Osteoblast (primary cell): ENCODE data around the gene SLC39A11. TPM values are rescaled to one million over a fixed set of nuclear protein-coding genes. Genes with fewer than 3 reads are reported as not detected.

Experiments
- DNase-seq: peaks from one replicate; pipeline ENCODE4 v3.0.0; 2011; ENCODE audit warnings: low spot score, mixed read lengths; ENCODE audit not compliant: insufficient read length; ENCODE audit errors: missing footprints
- H2AFZ ChIP-seq: 2 replicates; pipeline ENCODE4 v1.6.0; 2011; ENCODE audit warnings: mild to moderate bottlenecking, low read length
- H3K27ac ChIP-seq: 2 replicates; pipeline ENCODE4 v1.5.1; 2011; ENCODE audit warnings: mild to moderate bottlenecking, low read depth, low read length, moderate library complexity
- H3K27me3 ChIP-seq: 2 replicates; pipeline ENCODE4 v1.6.0; 2012; ENCODE audit warnings: mild to moderate bottlenecking, control low read depth, inconsistent platforms, low read length, moderate library complexity; ENCODE audit not compliant: insufficient read depth
- H3K36me3 ChIP-seq: 2 replicates; pipeline ENCODE4 v1.5.1; 2011; ENCODE audit warnings: mild to moderate bottlenecking, low read length, control low read depth, moderate library complexity; ENCODE audit not compliant: insufficient read depth
- H3K4me1 ChIP-seq: 2 replicates; pipeline ENCODE4 v1.5.1; 2011; ENCODE audit warnings: mild to moderate bottlenecking, low read length, control low read depth, moderate library complexity; ENCODE audit not compliant: insufficient read depth
- H3K4me2 ChIP-seq: 2 replicates; pipeline ENCODE4 v1.6.0; 2011; ENCODE audit warnings: mild to moderate bottlenecking, low read length; ENCODE audit not compliant: insufficient read depth
- H3K4me3 ChIP-seq: fragments of 200-600 bp; sonication (generic); 3 replicates; pipeline ENCODE4 v1.5.1; 2012; ENCODE audit warnings: mild to moderate bottlenecking, low read length, inconsistent platforms; ENCODE audit not compliant: insufficient read depth
- H3K79me2 ChIP-seq: 2 replicates; pipeline ENCODE4 v1.6.0; 2012; ENCODE audit warnings: mild to moderate bottlenecking, low read length, control low read depth, inconsistent platforms; ENCODE audit not compliant: insufficient read depth
- H3K9me3 ChIP-seq: 2 replicates; pipeline ENCODE4 v1.5.1; 2011; ENCODE audit warnings: low read depth, low read length, control low read depth
- H4K20me1 ChIP-seq: 2 replicates; pipeline ENCODE4 v1.6.0; 2012; ENCODE audit warnings: mild to moderate bottlenecking, low read length, control low read depth; ENCODE audit not compliant: insufficient read depth
- CTCF ChIP-seq: IDR thresholded peaks from 2 replicates; pipeline ENCODE4 v1.5.1; 2011; ENCODE audit warnings: mild to moderate bottlenecking, low read depth, low read length, moderate library complexity; ENCODE audit errors: extremely low read depth
- total RNA-seq: library from RNA; depleted of rRNA; stranded (reverse); fragments of >200 nt; gene quantifications from 2 replicates; pipeline ENCODE4 v1.2.3, GENCODE V29; 2012

SLC39A11 gene
- total RNA-seq, 1 donor: 27.1 TPM

DNA sequence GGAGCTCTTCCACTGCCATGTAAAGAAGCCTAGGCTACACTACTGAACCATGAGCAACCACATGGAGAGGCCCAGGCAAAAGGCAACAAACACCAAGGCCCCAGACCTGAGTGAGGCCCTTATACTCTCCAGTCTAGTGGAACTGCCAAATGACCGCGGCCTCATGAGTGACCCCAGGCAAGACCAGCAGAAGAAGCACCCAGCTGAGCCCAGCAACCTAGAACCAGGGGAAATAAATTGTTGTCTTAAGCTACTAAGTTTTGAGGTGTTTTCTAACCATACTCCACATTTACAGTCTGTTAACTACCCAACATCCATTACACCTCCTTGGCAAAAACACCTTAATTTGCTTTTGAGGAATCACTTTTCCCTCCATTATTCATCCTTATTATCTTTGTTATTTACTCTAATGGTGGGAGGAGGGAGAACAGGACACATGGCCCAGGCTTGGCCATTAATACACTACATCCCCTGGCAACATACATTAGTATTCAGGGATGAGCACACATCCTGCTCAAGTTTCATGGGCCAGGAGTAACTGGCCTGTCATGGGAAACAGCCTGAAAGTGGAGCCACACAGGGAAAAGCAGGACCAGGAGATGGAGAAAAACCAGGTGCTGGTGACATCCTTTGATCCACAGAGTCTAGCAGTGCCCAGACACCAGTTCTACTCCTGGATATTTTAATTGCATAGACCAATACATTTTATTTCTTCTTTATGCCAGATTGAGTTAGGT, 26.2 kb downstream of the SLC39A11 start:
- TF ChIP-seq CTCF: no peak
- no peaks in the 10 kb centered on the region for H3K79me2 ChIP-seq
- no peaks in the 10 kb centered on the region for H3K27me3 ChIP-seq
- H3K4me1 ChIP-seq: peaks cover 29% of the 10 kb centered on the region
- H3K36me3 ChIP-seq: no peaks in the 10 kb centered on the region
- H4K20me1 ChIP-seq: no peaks in the 10 kb centered on the region
- no peaks in the 10 kb centered on the region for H3K9me3 ChIP-seq
- DNase-seq: no peak
- H2AFZ ChIP-seq: no peak overlapping the region
- H3K27ac ChIP-seq: no peak overlapping the region
- H3K4me3 ChIP-seq: no peak overlapping the region
- H3K4me2 ChIP-seq: no peak overlapping the region

GRCh38 chr17:73065376-73065775, 27.1 kb downstream of the SLC39A11 start:
- Histone ChIP-seq H3K36me3 (no peaks in the 10 kb centered on the region), H3K79me2 (no peaks in the 10 kb centered on the region), H3K9me3 (no peaks in the 10 kb centered on the region), H2AFZ (no peak overlapping the region), H3K4me3 (no peak overlapping the region), H3K27me3 (no peaks in the 10 kb centered on the region), H3K4me1 (peaks cover 29% of the 10 kb centered on the region), H4K20me1 (no peaks in the 10 kb centered on the region), H3K4me2 (no peak overlapping the region), H3K27ac (no peak overlapping the region)
- no peak for TF ChIP-seq CTCF
- no peak for DNase-seq

GRCh38 chr17:73064084-73064938, 28.2 kb downstream of the SLC39A11 start:
- Histone ChIP-seq H3K27me3 (no peaks in the 10 kb centered on the region), H3K4me3 (no peak overlapping the region), H3K4me1 (peaks cover 29% of the 10 kb centered on the region), H4K20me1 (no peaks in the 10 kb centered on the region), H3K4me2 (no peak overlapping the region), H3K27ac (no peak overlapping the region), H3K9me3 (no peaks in the 10 kb centered on the region), H3K79me2 (no peaks in the 10 kb centered on the region), H2AFZ (no peak overlapping the region), H3K36me3 (no peaks in the 10 kb centered on the region)
- TF ChIP-seq CTCF: no peak
- DNase-seq: no peak

DNA sequence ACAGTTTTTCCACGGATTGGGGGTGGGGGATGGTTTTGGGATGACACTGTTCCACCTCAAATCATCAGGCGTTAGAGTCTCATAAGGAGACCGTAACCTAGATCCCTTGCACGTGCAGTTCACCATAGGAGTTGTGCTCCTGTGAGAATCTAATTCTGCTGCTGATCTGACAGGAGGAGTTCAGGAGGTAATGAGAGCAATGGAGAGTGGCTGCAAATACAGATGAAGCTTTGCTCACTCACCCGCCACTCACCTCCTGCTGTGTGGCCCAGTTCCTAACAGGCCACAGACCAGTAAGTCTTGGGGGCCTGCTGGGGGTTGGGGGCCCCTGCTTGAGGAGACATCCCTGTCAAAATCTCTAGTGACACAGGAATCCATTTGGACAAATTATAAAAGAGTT, 29.8 kb downstream of the SLC39A11 start:
- Histone ChIP-seq H3K4me2 (no peak overlapping the region), H3K9me3 (no peaks in the 10 kb centered on the region), H3K4me3 (no peak overlapping the region)

More for the DNA sequence above, 29.8 kb downstream of the SLC39A11 start:
- no peak overlapping the region for H3K27ac ChIP-seq
- H3K36me3 ChIP-seq: no peaks in the 10 kb centered on the region
- no peak for TF ChIP-seq CTCF
- H2AFZ ChIP-seq: no peak overlapping the region
- H4K20me1 ChIP-seq: no peaks in the 10 kb centered on the region
- H3K4me1 ChIP-seq: peaks cover 21% of the 10 kb centered on the region
- H3K79me2 ChIP-seq: no peaks in the 10 kb centered on the region
- DNase-seq: no peak
- H3K27me3 ChIP-seq: no peaks in the 10 kb centered on the region
